Right atrium auricular region (tissue), 2 donors: ENCODE results near the gene DDAH1. TPM values are rescaled to one million over a fixed set of nuclear protein-coding genes. Genes with fewer than 3 reads are reported as not detected.
"Not testable (repeated sequence)": the region's sequence is repeated elsewhere in the genome, so short reads cannot be mapped to it uniquely, and the experiment has no call there.

ENCODE experiments used
- DNase-seq: peaks from one replicate; pipeline ENCODE4 v3.0.0-alpha.2; 2019; ENCODE audit warnings: low spot score
- H3K27ac ChIP-seq, 2 donors: fragments of 200-600 bp; sonication (generic); 1 replicate in 1 of 2; 2 replicates in 1 of 2; pipeline ENCODE4 v1.5.1; 2016 to 2019
- H3K27me3 ChIP-seq, 2 donors: fragments of 200-600 bp; sonication (generic); one replicate each; pipeline versions ENCODE4 v1.5.1 to v1.6.0; 2017 to 2019
- H3K36me3 ChIP-seq: fragments of 200-600 bp; sonication (generic); one replicate; pipeline ENCODE4 v1.5.1; 2016
- H3K4me1 ChIP-seq, 2 donors: fragments of 200-600 bp; sonication (generic); one replicate each; pipeline versions ENCODE4 v1.5.1 to v1.6.0; 2017 to 2019
- H3K4me3 ChIP-seq, 2 donors: fragments of 200-600 bp; sonication (generic); 1 replicate in 1 of 2; 2 replicates in 1 of 2; pipeline ENCODE4 v1.5.1; 2017 to 2019; ENCODE audit warnings: mild to moderate bottlenecking in 1 of 2, moderate library complexity in 1 of 2
- H3K9me3 ChIP-seq, 2 donors: fragments of 200-600 bp; sonication (generic); one replicate each; pipeline ENCODE4 v1.5.1; 2019
- total RNA-seq, 2 donors: library from RNA; depleted of rRNA; stranded (reverse); fragments of >200 nt; gene quantifications; one replicate each; pipeline ENCODE4 v1.1.0, GENCODE V29; 2016
- TF ChIP-seq, protein P1 (sequence below), 2 donors: fragments of 200-600 bp; sonication (generic); IDR thresholded peaks; one replicate each; pipeline ENCODE4 v1.5.1; 2019; ENCODE audit warnings: antibody characterized with exemption in 2 of 2

DDAH1 gene
- total RNA-seq, 2 donors from 2014 or later = 10.8 to 18.3 TPM

DNA sequence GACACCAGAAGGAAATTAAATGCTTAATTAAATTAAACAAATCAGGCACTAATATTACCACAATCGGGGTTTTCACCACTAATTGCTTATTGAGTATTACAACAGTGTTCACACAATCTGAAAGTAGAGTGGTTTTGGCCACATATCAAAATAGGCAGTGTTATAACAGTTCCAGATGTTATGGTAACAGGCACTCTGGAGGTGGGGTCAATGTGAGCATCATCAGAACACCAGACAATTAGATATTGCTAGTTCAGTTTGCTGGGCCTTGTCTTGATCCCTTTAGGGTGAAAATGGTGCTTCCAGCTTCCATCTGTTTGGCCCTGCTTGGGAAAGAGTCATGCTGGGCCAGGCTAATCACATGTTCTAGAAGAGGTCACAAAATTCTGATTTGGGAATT is 14.5 kb upstream of the DDAH1 start:
- TF ChIP-seq, protein P1, sequence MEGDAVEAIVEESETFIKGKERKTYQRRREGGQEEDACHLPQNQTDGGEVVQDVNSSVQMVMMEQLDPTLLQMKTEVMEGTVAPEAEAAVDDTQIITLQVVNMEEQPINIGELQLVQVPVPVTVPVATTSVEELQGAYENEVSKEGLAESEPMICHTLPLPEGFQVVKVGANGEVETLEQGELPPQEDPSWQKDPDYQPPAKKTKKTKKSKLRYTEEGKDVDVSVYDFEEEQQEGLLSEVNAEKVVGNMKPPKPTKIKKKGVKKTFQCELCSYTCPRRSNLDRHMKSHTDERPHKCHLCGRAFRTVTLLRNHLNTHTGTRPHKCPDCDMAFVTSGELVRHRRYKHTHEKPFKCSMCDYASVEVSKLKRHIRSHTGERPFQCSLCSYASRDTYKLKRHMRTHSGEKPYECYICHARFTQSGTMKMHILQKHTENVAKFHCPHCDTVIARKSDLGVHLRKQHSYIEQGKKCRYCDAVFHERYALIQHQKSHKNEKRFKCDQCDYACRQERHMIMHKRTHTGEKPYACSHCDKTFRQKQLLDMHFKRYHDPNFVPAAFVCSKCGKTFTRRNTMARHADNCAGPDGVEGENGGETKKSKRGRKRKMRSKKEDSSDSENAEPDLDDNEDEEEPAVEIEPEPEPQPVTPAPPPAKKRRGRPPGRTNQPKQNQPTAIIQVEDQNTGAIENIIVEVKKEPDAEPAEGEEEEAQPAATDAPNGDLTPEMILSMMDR (IDR thresholded peaks at IDR 0.05) = no peak
- Histone ChIP-seq H3K27ac (no peak overlapping the region), H3K4me1 (no peaks in the 10 kb centered on the region), H3K36me3 (no peaks in the 10 kb centered on the region), H3K27me3 (no peaks in the 10 kb centered on the region), H3K4me3 (no peak overlapping the region), H3K9me3 (no peaks in the 10 kb centered on the region)
- no peak for DNase-seq

- no peak for DNase-seq
- H3K4me3 ChIP-seq = no peak overlapping the region
- no peaks in the 10 kb centered on the region for H3K9me3 ChIP-seq
- TF ChIP-seq, protein P1 (IDR thresholded peaks at IDR 0.05) = no peak
- no peaks in the 10 kb centered on the region for H3K4me1 ChIP-seq
- no peak overlapping the region for H3K27ac ChIP-seq
- H3K36me3 ChIP-seq = no peaks in the 10 kb centered on the region
- H3K27me3 ChIP-seq = no peaks in the 10 kb centered on the region
Measured at GRCh38 chr1:85478366-85478765, 13.4 kb upstream of the DDAH1 start.

- DNase-seq = no peak
- no peak overlapping the region for H3K4me3 ChIP-seq
- H3K9me3 ChIP-seq = no peaks in the 10 kb centered on the region
- TF ChIP-seq, protein P1 (IDR thresholded peaks at IDR 0.05) = no peak
- H3K4me1 ChIP-seq = no peaks in the 10 kb centered on the region
- no peaks in the 10 kb centered on the region for H3K36me3 ChIP-seq
- no peaks in the 10 kb centered on the region for H3K27me3 ChIP-seq
- H3K27ac ChIP-seq = no peak overlapping the region
Measured at GRCh38 chr1:85475055-85475454, 10.1 kb upstream of the DDAH1 start.

GRCh38 chr1:85473390-85473789 is 8.4 kb upstream of the DDAH1 start:
- DNase-seq = no peak
- Histone ChIP-seq H3K9me3 (no peaks in the 10 kb centered on the region), H3K36me3 (no peaks in the 10 kb centered on the region), H3K4me3 (no peak overlapping the region), H3K4me1 (no peaks in the 10 kb centered on the region), H3K27ac (no peak overlapping the region), H3K27me3 (no peaks in the 10 kb centered on the region)
- TF ChIP-seq, protein P1 (IDR thresholded peaks at IDR 0.05) = no peak

- Histone ChIP-seq H3K27me3 (no peaks in the 10 kb centered on the region), H3K4me3 (no peak overlapping the region), H3K27ac (no peak overlapping the region), H3K9me3 (no peaks in the 10 kb centered on the region), H3K4me1 (no peaks in the 10 kb centered on the region), H3K36me3 (no peaks in the 10 kb centered on the region)
- no peak for DNase-seq
- TF ChIP-seq, protein P1 (IDR thresholded peaks at IDR 0.05) = no peak
Measured at GRCh38 chr1:85471558-85471957, 6.6 kb upstream of the DDAH1 start.

DNA sequence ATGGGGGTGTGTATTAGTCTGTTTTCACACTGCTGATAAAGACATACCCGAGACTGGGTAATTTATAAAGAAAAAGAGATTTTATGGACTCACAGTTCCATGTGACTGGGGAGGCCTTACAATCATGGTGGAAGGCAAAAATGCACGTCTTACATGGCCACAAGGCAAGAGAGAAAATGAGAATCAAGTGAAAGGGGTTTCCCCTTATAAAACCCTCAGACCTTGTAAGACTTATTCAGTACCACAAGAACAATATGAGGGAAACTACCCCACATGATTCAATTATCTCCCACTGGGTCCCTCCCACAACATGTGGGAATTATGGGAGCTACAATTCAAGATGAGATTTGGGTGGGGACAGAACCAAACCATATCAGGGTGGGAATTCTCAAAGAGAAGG is 5.2 kb upstream of the DDAH1 start:
- not testable (repeated sequence) for H3K4me1 ChIP-seq, H3K4me3 ChIP-seq, H3K27ac ChIP-seq, H3K9me3 ChIP-seq, H3K36me3 ChIP-seq, H3K27me3 ChIP-seq, DNase-seq
